WI38 (cell line): ENCODE results near the gene MARK3.
"Not testable (repeated sequence)": the region's sequence is repeated elsewhere in the genome, so short reads cannot be mapped to it uniquely, and the experiment has no call there.

Source experiments
- H3K4me3 ChIP-seq: 2 replicates; pipeline ENCODE4 v1.5.1; 2011; ENCODE audit warnings: low read depth, mild to moderate bottlenecking, control low read depth, low read length
- TF ChIP-seq, protein P1 (sequence below): IDR thresholded peaks from 2 replicates; pipeline ENCODE4 v1.5.1; 2012; ENCODE audit warnings: low read depth, mild to moderate bottlenecking, control low read depth, low read length

The MARK3 gene

DNA sequence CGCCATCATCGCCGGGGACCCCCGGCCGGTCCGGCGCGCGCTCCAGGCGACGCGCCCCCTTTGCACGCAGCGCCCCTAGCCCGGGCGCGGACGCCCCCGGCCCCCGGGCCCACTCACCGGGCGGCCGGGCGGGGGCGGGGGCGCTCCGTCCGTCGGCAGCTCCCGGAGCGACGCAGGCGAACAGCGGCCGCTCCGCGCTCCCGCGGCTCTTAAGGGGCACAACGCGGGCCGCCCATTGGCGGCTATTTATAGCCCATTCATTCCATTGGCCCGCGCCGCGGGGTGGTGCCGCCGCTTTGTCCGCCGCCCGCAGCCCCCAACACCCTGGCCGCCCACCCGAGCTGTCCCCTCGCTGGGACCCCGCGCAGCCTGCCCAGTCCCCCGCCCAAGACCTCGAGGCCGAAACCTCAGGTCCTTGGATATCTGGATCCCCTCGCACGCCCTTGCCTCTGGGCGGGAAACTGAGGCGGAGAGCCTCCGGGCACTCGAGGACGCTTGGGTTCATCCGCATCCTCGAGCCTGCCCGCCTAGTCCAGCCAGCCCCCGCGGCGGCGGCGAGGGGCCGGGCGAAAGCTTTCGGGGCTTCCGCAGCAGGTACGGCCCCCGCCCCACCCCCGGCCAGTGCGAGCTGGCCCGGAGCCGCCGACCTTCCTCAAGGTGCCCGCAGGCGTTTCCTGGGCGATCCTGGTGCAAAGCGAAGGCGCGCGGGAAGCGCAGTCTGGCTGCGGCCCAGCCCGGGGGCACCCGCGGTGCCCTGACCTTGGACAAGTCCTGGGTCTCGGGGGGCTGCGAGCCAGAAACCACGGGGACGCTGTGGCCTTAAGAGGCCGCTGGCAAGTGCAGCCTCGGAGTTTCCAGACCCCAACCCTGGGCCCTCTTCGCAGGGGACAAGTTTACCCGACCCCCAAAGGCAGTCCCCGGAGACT, 137.7 kb downstream of the MARK3 start, which contains the start of gene CKB:
CKB (minus strand) TSS at position 182 of the 926 bp plus-strand sequence. CDS start 337 bp downstream, outside the sequence.
- H3K4me3 ChIP-seq: peak within 1 kb of the TSS; percentile 53
- TF ChIP-seq, protein P1, sequence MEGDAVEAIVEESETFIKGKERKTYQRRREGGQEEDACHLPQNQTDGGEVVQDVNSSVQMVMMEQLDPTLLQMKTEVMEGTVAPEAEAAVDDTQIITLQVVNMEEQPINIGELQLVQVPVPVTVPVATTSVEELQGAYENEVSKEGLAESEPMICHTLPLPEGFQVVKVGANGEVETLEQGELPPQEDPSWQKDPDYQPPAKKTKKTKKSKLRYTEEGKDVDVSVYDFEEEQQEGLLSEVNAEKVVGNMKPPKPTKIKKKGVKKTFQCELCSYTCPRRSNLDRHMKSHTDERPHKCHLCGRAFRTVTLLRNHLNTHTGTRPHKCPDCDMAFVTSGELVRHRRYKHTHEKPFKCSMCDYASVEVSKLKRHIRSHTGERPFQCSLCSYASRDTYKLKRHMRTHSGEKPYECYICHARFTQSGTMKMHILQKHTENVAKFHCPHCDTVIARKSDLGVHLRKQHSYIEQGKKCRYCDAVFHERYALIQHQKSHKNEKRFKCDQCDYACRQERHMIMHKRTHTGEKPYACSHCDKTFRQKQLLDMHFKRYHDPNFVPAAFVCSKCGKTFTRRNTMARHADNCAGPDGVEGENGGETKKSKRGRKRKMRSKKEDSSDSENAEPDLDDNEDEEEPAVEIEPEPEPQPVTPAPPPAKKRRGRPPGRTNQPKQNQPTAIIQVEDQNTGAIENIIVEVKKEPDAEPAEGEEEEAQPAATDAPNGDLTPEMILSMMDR: no peak

DNA sequence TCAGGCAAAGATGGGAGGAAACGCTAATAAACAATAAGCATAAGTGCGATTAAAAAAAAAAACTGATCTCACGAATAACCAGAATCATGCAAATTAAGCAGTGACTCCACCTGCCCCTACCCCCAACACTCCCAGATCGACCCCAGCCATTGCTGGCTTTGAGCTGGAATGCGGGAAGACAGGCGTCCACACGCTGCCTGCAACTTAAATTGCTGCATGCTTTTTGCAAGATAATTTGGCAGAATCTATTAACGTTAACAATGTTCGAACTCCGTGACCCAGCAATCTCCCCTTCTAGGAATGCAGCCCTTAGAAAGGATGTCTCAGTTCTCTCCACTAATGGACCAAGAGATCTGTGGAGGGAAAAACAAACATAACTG, 138.3 kb downstream of the MARK3 start:
- no peak overlapping the region for H3K4me3 ChIP-seq
- TF ChIP-seq, protein P1: no peak

DNA sequence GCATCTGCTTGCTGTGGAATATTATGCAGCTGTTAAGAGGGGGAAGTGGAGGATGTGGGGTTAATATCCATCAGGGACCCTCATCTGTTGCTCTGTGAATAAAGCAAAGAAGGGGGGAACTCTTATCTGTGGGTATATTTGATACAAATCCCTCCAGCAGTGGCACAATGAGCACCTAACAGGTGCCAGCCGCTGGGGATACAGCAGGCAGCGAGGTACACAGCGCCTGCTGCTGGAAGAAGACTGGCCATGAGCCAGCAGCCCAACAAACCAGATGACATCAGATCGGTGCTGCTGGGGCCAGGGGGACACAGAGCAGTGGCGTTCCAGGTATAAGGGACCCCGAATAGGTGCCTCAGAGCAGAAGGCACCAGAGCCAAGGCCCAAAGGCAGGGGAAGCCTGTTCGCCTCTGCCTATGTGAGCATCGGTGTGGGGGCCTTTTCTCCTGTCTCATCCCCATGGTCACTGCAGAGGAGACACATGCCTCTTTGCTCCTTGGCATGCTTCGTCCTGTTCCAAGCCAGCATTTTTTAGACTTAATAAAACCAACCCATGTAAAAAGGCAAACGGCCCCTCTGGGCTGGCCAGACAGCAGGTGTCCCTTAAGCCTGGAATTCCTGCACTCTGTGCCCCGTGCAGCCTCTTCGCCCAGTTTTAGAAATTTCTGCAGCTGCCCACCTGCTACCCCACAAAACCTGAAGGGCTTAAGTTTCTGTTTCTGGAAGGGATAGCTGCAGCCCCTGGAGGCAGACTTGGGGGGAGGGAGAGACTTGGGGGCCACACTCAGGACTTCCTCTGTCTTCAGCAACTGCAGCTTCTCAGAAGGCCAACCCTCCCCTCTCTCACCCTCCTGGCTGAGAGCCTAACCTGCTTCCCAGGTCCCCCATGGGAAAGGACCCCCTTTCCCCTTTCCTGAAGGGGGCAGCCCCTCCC, 139.1 kb downstream of the MARK3 start:
- TF ChIP-seq, protein P1: no peak
- no peak overlapping the region for H3K4me3 ChIP-seq

DNA sequence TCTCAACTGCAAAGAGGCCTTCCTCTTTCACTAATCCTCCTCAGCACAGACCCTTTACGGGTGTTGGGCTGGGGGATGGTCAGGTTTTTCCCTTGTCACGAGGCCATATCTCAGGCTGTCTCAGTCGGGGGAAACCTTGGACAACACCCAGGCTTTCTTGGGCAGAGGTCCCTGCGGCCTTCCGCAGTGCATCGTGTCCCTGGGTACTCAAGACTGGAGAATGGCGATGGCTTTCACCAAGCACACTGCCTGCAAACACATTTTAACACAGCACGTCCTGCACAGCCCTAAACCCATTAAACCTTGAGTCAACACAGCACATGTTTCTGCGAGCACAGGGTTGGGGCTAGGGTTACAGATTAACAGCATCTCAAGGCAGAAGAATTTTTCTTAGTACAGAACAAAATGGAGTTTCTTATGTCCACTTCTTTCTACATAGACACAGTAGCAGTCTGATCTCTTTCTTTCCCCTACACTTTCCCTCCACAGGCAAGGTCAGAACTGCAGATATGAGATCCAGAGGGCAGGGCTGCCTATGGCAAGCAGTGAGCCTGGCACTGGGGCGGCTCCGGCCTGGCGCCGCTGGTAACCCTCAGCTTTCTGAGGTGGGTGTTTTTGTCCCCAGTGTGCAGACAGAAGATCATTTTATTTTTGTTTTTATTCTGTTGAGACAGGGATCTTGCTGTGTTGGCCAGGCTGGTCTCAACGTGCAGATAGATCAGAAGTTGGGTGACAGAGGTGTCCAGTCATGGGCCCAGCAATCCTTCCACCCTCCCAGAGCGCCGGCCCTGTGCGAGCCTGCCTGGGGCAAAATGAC, 140.4 kb downstream of the MARK3 start:
- H3K4me3 ChIP-seq: not testable (repeated sequence)

DNA sequence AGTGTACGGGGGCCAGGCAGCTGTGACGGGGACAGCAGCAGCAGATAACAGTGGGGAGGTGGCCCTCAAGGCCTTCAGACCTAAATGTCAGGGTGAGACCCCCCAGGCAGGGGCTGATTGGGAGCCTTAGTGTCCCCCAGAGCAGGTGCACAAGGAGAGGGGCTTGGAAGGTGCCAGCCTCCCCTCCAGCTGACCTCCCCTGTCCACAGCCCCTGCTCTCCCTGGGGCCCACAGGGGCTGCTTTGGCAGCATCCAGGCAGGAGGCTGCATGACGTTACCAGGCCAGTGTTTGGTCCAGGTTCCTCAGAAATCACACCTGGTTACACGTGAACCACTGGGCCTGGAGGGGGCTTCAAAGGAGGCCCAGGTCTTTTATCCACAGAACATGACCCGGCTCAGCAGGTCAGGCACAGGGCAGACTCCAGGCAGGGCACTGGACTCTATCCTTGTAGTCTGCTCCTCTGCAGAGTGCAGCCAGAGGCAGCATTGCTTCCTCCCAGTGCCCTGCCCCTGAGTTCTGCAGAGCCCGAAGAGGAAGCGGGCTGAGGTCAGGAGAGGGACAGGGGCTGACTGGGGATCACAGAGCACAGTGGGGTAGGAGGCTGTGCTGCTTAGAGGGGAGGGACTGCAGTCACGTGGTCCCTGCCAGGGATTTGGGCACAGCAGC, 141.2 kb downstream of the MARK3 start:
- H3K4me3 ChIP-seq: no peak overlapping the region
- TF ChIP-seq, protein P1: no peak

DNA sequence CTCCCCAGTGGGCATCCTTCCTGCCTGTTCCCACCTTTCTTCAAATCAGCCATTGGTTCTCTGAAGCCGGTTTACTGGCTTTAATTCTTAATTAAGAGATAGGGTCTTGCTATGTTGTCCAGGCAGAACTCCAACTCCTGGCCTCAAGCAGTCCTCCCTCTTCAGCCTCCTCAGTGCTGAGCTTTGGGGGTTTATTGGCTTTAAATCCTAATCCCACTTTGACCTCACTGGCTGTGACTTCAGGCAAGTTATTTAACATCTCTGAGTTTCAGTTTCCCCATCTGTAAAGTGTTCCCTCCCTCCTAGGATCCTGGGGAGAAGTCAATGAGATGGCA, 141.7 kb downstream of the MARK3 start:
- no peak overlapping the region for H3K4me3 ChIP-seq
- TF ChIP-seq, protein P1: no peak
